Sciatic nerve (tissue), 2 donors: ENCODE data around the gene ASB11. TPM values are rescaled to one million over a fixed set of nuclear protein-coding genes. Genes with fewer than 3 reads are reported as not detected.
"Not testable (repeated sequence)": the region's sequence is repeated elsewhere in the genome, so short reads cannot be mapped to it uniquely, and the experiment has no call there.

Source experiments
- ATAC-seq: fragments of 200-7000 bp; cut with Tn5 transposase; one replicate; pipeline ENCODE4 v1.9.1; 2020; ENCODE audit warnings: mild to moderate bottlenecking, moderate library complexity
- DNase-seq: peaks from one replicate; pipeline ENCODE4 v3.0.0-alpha.2; 2020; ENCODE audit warnings: low spot score
- intact Hi-C: fragments of 100-400 bp; cut with DNase I; formaldehyde crosslinking; loops from one replicate; pipeline ENCODE4 v1.14.2; 2022
- total RNA-seq: library from RNA; stranded (reverse); fragmentation: NEBNext Ultra II Directional; extraction: Animal tissue kit (Norgen Biotek cat#: 25700); gene quantifications from one replicate; pipeline ENCODE4 v1.2.1, GENCODE V29; 2021
- donor health status: DM: no; HTN: no; CAD: no.
- donor health status: DM: no; HTN: no; CAD: no.

The ASB11 gene
- total RNA-seq, 1 donor from 2014 or later = not detected

DNA sequence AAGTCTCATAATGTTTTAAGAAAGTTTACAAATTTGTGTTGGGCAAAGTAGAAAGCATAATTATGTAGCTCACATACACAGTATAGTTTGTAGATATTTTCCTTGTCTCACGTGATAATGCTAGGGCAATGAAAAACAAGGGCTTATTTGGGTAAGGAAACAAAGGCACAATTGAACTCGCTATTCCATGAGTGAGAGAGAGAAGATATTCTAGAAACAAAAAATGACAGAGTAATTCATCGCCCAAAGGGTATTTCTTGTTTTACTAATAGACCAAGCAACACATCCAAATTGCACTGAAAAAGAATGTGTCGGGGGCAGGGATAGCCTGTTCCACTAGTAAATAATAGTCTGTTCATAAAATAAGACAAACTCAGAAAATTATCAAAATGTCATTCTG, 3.6 kb upstream of the ASB11 start:
- DNase-seq (no peak), ATAC-seq (no peak)
- intact Hi-C loops = no loop called here

DNA sequence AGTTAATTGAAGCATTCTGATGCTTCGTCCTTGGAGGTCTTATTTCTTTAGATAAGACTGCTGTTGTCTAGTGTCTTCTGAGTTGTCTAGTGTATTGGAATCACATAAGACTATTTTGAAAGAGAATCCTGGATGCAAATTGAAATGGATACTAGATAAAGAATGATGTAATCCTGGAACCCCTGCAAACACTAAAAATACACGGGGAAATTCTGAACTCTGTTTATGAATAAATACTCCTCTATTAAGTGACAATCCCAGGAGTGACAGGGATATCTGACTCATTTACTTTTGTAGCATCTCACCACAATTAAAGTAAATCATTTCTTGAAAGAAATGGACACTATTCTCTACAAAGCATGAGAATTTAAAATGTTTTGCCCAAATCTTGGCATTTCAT, 968 bp downstream of the ASB11 start:
- ATAC-seq = no peak
- DNase-seq = no peak
- intact Hi-C loops = no loop called here

DNA sequence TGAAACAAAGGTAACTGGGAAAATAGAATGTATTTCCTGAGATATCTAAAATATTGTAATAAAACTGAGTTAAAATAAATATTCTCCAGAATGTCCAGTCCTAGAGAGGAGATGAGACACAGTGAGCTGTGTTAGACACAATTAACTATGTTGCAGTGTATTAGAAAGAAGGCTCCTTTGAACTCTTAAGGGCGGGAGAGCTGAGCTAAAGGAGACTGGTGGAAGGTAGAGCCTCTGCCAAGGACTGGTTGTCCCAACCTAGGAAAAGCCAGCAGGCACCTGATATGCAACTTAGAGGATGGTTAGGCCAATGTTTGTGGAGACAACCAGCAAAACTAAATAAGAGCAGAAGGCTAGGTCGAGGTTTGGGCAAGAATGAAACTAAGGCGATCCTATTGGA, 4.3 kb downstream of the ASB11 start:
- intact Hi-C loops = no loop called here
- ATAC-seq (no peak), DNase-seq (no peak)

DNA sequence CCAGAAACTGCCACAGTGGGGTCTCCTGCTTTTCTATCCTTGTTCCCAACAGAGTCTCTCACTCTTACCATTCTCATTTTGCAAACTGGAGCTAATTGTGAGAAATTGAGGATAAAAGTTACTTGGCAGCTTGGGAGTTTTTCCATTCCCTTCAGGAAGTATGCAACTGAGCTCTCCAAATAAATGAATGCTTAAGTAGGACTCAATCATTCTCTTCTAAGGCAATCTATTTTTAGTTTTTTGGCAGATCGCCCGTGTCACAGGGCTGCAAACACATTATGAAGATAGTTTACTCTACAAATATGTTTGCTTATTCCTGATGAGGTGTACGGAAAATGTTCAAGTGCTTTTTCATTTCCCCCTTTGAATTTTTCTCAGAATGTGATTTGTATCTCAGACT, 5.3 kb downstream of the ASB11 start:
- peak; percentile 64 for ATAC-seq
- intact Hi-C loops = no loop called here
- no peak for DNase-seq

DNA sequence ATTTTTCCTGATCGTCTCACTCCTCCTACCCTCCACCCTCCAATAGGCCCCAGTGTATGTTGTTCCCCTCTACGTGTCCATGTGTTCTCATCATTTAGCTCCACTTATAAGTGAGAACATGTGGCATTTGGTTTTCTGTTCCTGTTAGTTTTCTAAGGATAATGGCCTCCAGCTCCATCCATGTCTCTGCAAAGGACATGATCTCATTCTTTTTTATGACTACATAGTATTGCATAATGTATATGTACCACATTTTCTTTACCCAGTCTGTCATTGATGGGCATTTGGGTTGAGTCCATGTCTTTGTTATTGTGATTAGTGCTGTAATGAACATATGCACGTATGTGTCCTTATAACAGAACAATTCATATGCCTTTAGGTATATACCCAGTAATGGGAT, 9.5 kb downstream of the ASB11 start:
- DNase-seq, intact Hi-C loops, ATAC-seq: not testable (repeated sequence)

DNA sequence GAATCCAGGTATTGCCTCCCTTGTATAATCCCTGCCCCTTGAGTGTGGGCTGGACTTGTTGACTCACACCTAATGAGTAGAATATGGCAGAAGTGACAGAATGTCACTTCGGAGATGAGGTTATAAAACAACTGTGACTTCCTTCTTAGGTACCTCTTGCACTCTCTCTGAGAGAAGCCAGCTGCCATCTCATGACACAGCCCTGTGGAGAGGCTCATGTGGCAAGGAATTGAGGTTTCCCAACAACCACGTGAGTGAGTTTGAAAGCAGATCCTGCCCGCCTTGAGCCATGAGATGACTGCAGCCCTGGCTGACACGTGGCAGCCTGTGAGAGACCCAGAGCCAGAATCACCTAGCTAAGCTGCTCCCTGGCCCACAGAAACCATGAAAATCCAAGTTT, 13.5 kb downstream of the ASB11 start:
- intact Hi-C loops = no loop called here
- ATAC-seq (peak; percentile 80), DNase-seq (no peak)

DNA sequence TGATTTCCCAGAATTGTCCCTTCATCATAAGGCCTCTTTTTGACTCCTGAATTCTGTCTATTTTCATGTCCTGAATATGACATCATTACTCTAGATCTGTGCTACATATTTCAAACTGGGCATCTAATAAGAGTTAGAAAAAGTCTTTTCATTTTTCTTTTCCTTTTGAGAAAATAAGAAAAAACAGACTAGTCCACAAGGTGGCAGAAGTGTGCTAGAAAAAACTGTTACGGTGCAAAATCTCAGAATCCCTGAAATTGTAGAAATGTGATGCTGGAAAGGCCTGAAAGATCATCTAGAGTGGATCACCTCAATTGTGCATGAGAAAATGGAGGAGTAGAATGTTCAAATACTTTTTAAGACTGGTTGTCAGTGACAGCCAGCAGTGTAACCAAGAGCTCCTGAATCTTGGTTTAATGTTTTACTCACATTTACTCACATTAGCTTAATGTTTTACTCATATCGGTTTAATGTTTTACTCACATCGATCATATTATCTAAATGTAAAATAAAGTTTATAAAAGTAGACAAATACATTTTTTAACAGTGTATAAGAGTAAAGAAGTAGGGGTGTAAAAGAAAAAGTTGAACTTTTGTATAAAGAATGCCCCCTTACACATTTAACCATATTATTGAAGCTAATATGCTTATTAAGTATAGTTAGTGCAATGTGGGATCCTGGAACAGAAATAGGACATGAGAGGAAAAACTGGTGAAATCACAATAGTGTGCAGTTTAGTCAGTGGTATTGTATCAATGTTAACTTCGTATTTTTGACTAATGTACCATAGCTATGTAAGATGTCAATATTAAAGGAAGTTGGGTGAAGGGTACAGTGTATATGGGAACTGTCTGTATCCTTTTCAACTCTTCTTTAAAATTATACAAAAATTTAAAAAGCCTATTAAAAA, 15.2 kb downstream of the ASB11 start:
- intact Hi-C loops = no loop called here
- ATAC-seq = no peak
- no peak for DNase-seq

DNA sequence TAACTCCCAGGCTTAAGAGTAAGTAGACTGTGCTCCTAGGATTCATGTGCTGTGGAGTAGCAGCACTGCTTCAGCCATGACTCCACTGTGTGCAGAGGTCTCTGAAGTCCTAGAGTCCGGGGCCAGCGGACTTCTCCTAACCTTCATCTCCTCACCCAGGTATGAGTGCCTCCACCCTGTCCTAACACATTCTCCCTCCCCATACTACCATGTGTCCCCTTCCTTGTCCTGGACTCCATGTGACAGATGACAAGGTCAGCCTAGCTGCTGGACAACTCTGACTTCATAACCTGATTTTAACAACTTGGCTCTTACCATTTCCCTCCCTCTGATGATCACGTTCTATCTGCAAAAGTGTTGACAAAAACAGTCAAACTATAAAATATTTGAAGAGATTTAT, 16.7 kb downstream of the ASB11 start:
- DNase-seq (no peak), ATAC-seq (no peak)
- intact Hi-C loops = no loop called here

DNA sequence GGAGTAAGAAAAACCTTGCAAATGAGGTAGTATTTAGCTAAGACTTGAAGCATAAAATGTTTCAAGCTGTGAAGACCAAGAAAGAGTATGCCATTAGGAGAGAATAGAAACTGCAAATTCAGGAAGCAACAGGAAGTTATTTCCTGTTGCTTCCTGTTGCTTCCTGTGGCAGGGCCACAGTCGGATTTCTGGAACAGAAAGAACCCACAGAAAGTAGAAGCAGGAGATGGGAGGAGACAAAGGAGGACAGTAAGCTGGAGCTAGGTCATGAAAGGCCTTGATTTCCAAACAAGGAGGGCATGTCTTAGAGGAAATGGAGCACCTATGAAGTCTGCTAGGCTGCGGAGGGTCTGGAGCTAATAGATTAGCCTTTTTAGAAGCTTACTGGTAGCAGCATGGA, 17.2 kb downstream of the ASB11 start:
- no peak for ATAC-seq
- intact Hi-C loops = no loop called here
- no peak for DNase-seq

DNA sequence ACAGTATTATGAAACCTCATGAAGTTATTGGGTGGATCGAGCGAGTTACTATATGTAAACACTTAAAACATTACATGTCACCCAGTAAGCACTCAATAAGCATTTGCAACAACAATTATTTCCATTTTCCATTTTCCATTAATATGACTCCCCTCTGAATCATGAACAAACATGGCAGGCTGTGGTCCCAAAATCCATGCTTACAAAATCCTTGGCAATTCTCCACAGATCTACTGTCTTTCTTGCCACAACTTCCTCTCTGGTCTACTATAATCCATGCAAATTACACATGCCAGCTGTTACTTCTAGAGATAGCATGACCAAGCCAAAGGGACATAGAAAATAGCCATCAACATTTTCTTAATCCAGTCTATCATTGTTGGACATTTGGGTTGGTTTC, 22.0 kb downstream of the ASB11 start:
- ATAC-seq (no peak), DNase-seq (no peak)
- intact Hi-C loops = no loop called here

DNA sequence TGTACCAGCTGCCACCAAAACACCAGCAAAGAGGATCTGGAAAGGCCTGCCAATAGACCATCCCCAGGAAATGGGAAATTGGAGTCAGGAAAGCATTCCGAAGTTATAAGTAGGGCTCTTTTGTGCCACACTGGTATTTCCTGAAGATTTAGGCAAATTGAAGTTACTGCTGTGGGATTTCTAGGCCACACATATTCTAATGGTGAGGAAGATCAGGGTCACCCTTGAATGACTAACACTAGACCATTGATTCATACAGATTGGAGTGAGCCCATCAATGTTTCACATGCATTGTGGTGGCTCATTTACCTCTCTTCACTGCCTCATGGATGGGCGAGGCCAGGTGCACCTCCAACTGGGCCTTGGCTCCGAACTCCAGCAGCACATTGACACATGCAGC, 22.6 kb downstream of the ASB11 start:
- intact Hi-C loops = no loop called here
- ATAC-seq (no peak), DNase-seq (no peak)

DNA sequence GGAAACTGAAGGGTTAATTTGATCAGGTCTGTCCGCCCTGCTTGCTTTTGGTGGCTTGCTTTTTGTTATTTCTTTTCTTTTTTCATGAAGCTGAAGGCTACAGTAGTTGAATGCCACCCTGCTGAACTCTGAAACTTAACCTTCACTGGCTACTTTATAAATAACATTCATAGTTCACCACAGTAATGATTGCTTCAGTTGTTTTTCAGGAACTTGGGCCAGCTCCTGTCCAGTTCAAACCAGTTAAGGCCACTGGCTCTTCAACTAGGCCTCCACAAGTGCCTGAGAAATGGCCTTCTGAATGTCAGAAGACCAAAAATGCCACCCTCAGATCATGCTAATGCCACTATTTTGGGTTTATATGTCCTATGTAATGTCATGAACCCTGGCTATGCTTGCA, 37.8 kb downstream of the ASB11 start:
- intact Hi-C loops = no loop called here
- ATAC-seq = no peak
- no peak for DNase-seq

DNA sequence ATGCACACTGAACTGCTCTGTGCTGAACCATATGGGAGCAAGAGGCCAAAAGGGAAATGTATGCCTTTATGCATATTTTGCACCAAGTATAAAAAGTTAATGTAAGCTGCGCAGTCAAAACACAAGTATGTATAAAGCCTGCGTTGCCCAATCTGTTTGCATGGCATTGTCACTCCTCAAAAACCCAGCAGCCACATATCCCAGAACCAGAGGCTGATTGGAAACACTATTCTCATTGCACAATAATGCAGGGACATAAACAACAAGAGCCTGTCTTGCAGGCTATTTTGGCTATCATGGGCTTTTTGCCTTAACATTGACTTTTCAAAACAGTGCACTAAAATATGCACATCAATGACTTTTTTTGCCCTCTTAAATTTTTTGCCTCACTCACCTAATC, 40.5 kb downstream of the ASB11 start:
- no peak for DNase-seq
- intact Hi-C loops = no loop called here
- no peak for ATAC-seq

DNA sequence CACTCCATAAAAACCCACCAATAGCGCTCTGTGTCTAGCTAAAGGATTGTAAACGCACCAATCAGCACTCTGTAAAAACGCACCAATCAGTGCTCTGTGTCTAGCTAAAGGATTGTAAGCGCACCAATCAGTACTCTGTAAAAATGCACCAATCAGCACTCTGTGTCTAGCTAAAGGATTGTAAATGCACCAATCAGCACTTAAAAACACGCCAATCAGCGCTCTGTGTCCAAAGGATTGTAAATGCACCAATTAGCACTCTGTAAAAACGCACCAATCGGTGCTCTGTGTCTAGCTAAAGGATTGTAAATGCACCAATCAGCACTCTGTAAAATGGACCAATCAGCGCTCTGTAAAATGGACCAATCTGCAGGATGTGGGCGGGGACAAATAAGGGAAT, 42.2 kb downstream of the ASB11 start:
- DNase-seq, intact Hi-C loops, ATAC-seq: not testable (repeated sequence)

DNA sequence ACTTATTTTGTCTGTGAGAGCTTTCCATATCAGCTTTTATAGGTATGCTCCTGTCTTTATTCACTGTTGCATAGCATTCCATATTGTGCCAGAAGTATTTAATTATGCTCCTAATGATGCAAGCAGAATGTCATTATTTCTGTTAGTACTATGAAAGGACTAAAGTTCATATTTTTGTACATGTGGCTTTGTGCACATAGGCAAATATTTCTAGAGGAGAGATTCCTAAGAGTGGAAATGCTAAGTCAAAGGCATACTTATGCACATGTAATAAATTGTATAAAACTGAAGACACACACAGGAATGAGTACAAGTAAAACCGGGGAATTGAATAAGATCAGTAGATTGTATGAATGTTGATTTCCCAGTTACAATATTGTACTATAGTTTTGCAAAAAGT, 43.7 kb downstream of the ASB11 start:
- ATAC-seq (no peak), DNase-seq (no peak)
- intact Hi-C loops = no loop called here

DNA sequence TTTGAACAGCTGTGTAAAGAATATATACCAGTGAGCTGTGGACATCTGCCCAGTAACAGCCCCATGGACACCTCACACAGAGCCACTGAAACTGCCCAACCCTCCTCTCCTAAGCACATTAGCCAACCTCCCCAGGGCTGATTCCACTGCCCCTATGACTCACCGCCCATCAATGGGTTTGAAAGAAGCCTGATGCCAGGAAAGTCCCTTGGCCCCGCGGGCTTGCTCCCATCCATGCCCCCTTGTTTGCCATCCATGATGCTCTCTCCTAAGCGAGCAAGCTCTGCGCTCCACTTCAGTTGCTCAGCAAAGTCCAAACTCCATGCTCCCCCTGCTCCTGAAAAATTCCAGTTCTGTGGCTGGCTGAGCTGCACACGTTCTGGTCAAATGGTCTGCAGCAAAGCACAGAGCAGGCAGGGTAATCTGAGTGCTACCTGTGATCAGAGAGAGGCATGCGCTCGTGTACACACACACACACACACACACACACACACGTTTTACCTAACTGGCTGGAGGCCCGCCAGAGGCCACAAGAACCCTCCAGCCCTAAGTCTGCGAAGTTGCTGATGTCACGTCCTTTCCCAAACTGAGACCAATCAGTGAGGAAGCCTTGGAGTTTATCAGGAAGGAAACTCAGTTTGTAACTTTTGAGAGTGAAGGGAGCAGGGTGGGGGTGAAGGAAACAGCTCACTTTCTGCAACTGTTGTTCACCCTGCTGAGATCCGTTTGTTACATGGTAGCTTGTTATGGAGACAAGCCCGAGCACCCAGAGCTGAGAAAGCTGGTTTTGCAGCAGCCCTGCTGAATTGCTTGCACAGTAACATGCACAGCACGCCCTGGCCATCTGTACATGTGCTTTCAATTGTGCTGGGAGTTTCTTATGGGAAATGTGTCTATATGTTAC, 45.6 kb downstream of the ASB11 start, which contains the start of gene ASB9:
Gene ASB9, minus strand, starts transcription at position 466 of the 904 bp plus-strand sequence. Its CDS starts 209 bp downstream, at position 257.
- DNase-seq (no peak), ATAC-seq (peak; percentile 64)
- intact Hi-C loops = no loop called here

DNA sequence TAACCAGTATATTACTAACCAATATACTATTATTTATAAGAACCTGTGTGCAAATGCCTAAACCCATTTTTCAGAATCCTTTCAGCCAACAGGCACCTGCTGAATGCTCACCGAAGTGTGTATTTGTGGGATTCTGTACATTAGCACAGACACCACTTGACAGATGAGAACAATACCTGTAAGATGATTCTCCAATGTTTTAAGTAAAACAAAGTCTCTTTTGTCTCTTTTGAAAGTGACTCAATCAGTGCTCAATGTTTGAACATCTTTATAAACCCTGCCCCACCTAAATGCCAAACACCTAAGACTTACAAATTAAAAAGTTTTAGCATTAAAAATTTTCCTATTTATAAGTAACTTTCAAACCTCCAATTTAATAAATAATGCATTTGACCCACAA, 46.3 kb downstream of the ASB11 start:
- intact Hi-C loops = no loop called here
- DNase-seq = no peak
- ATAC-seq = no peak

DNA sequence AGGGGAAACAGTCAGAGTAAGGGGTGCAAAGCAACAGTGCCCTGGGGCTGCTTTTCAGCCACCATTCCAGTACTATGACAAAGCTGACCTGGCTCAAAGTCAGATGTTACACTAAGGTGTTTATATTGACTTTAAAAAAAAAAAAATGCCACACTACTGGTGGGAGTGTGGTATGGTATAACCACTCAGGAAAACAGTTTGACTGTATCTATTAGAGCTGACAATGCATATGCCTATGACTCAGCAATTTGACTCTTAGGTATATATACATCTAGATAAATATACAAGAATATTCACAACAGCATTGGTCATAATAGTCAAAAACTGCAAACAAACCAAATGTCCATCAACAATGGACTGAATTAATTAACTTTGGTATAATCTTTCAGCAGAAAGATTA, 60.6 kb downstream of the ASB11 start:
- intact Hi-C loops = no loop called here
- DNase-seq (no peak), ATAC-seq (no peak)

DNA sequence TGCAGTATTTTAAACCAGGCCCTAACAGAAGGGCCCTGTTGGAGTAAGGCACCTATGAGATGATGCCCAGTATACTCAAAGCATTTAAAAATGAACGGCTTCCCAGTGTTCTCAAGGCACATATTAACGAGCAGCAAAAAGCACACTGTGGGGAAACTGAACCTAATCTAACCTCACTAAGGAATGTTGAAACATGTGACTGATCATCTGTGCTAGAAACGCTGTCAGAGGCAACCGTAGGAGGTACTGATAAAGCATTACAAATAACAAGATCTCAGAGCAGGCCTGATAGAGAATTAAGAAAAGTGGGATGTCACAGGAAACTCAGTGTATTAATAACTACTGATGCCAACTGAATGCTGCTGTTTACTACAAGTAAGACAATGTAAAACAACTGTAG, 69.5 kb downstream of the ASB11 start:
- intact Hi-C loops = no loop called here
- no peak for DNase-seq
- no peak for ATAC-seq

DNA sequence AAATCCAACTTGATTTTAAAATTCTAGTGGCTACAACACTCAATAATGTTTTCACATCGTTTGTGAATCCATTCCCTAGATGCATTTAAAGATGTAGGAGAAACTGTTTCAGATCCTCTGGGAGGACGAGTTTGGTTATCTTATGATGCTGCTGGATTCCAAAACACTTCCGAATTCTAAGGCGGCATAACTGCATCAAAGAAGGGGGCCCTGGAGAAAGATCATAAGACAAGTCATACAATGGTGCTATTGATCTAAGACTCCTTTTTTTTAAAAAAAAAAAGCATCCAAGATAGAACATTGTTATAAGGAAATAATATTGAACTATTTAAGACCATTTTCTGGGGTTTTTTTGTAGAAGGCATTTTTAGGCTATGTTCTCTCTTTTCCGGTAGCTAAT, 71.0 kb downstream of the ASB11 start:
- ATAC-seq (no peak), DNase-seq (no peak)
- intact Hi-C loops = no loop called here
